Keratinocyte (primary cell): ENCODE data around the gene MAPT.

Experiments
- CTCF ChIP-seq, 3 experiments: IDR thresholded peaks in 1 of 3; conservative IDR thresholded peaks in 1 of 3; optimal IDR thresholded peaks in 1 of 3; 2 replicates in 2 of 3; 3 replicates in 1 of 3; pipeline versions ENCODE3 to v1.5.1; 2011; ENCODE audit warnings: low read length in 3 of 3, mild to moderate bottlenecking in 3 of 3, moderate library complexity in 2 of 3, control low read depth in 1 of 3, inconsistent platforms in 1 of 3; ENCODE audit not compliant: insufficient read depth in 2 of 3; ENCODE audit errors: extremely low read depth in 1 of 3
- EZH2 ChIP-seq: IDR thresholded peaks from one replicate; pipeline ENCODE4 v1.6.1; 2012; ENCODE audit warnings: inconsistent platforms, mild to moderate bottlenecking, low read length, moderate library complexity

GRCh38 chr17:45930420-45930951, 36.1 kb downstream of the MAPT start:
- no peak for TF ChIP-seq EZH2
- no peak for TF ChIP-seq CTCF (optimal IDR thresholded peaks at IDR 0.05 in 1 of 3, IDR thresholded peaks at IDR 0.05 in 1 of 3, conservative IDR thresholded peaks at IDR 0.05 in 1 of 3; ENCODE audit: extremely low read depth in 1 of 3, insufficient read depth in 2 of 3, low read length in 3 of 3)
